ENCODE measurements around the gene GP1BB.

The GP1BB gene

DNA sequence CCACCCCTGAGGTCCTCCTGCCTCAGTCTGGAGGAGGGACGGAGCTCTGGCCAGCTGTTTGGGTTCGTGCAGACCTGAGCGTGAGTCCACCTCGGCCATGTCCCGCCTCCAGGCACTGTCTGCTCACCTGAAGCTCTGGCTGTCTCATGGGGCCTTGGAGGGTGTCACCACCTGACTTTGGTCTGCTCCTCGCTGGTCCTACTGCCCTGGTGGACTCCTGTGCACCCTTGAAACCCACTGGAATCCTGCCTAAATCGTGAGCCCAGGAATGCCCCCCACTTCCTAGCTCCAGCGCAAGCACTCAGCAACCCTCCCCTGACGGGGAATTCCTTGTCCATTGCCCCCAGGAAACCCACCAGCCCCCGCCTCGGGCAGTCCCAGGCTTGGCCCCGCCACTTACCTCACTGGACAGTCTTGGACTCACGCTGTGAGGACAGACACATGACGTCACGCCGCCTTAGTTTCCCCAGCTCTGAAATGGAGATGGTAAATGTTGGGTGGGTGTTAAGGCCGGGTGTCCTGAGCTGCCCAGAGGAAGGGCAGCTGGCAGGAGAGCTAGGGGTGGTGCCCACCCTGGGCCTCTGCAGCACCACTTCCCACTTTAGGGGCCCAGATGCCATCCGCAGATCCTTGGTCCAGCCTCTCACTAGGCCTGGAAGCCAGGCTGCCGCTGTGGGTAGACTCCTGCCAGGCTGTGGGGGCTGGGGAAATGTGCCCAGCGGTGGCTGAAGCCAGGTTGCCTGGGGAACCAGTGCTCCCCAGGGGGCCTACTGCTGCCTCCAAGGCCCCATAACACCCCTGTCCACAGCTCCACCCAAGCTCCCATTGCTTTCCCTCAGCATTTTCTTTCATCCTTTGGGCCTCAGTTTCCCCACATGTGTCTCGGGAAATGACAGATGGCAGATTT lies 19.1 kb downstream of the GP1BB start:
- intact Hi-C loops (cut with micrococcal nuclease): no loop called here
- no peak overlapping the region for H3K4me3 Mint-ChIP-seq
- no peak overlapping the region for H3K27ac Mint-ChIP-seq
- no peaks in the 10 kb centered on the region for H3K36me3 Mint-ChIP-seq (ENCODE audit: low read depth)
- H3K4me1 Mint-ChIP-seq (ENCODE audit: low read depth): no peaks in the 10 kb centered on the region
- no peaks in the 10 kb centered on the region for H3K27me3 Mint-ChIP-seq
- no peaks in the 10 kb centered on the region for H3K9me3 Mint-ChIP-seq

DNA sequence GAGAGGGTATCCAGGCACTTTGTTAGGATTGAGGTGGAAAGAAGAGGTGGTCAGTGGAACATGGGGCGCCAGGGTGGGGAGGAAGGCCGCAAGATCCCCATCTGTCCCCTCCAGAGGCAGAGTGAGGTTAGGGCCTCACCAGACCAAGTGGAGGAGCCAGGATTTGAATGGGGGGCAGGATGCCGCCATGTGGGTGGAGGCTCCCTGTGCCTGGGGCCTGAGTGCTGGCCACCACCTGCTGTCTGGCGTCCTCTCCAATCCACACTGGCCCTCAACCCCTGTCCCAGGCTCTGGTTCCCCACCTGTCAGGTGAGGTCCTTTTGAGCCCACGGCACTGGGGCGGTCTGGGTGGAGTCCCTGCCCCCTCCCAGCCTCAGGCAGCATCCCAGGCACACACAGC lies 19.7 kb downstream of the GP1BB start:
- Mint-ChIP-seq H3K9me3 (no peaks in the 10 kb centered on the region), H3K27me3 (no peaks in the 10 kb centered on the region), H3K4me3 (no peak overlapping the region), H3K4me1 (ENCODE audit: low read depth) (no peaks in the 10 kb centered on the region), H3K36me3 (ENCODE audit: low read depth) (no peaks in the 10 kb centered on the region), H3K27ac (no peak overlapping the region)
- intact Hi-C loops (cut with micrococcal nuclease): no loop called here

DNA sequence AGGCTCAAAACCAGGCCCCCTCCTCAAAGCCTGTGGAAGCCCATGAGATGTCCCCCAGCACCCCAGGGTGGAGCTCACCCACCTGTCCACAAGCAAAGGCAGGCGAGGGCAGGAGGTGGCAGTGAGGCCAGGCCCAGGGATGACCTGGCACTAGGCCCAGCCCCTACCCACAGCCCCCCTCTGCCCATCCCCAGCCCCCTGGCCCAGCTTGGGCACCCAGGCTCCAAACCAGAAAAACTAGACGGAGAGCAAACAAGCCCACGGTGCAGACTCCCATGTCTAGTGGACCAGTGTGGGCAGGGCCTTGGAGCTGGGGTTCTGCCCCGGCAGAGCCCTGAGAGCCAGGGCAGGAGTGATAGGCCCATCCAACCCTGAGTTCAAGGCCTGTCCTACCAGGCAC lies 20.3 kb downstream of the GP1BB start:
- intact Hi-C loops (cut with micrococcal nuclease): no loop called here
- H3K36me3 Mint-ChIP-seq (ENCODE audit: low read depth): no peaks in the 10 kb centered on the region
- H3K27me3 Mint-ChIP-seq: no peaks in the 10 kb centered on the region
- no peaks in the 10 kb centered on the region for H3K4me1 Mint-ChIP-seq (ENCODE audit: low read depth)
- no peak overlapping the region for H3K27ac Mint-ChIP-seq
- no peak overlapping the region for H3K4me3 Mint-ChIP-seq
- no peaks in the 10 kb centered on the region for H3K9me3 Mint-ChIP-seq

DNA sequence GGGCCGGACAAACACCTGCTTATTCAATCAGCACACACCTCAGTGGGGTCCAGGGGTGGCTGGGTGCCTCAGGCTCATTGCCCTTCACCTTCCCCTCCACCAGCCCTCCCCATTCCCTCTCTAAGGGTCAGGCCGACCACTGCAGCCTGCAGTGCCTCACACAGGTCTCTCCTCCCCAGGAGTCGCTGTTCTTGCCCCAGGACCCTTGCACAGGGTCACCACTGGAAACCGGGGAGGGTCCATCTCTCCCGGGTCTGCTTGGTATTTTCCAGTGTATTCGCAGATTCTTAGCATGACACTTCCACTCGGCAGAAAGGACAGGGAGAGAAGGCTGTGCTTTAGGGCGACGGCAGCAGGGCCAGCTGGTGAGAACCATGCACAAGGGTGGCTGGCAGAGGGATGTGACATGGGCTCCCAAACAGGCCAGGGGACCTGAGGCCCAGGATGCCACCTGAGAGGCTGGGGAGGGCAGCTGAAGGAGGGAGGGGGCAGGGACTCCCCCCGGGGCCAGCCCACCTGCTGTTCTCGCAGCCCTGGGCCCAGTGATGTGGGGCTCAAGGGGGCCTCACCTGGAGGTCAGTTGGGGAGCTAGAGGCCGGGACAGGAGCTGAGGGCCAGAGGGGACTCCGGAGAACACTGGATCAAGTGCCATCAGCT lies 21.1 kb downstream of the GP1BB start:
- H3K36me3 Mint-ChIP-seq (ENCODE audit: low read depth): no peaks in the 10 kb centered on the region
- no peaks in the 10 kb centered on the region for H3K4me1 Mint-ChIP-seq (ENCODE audit: low read depth)
- no peak overlapping the region for H3K4me3 Mint-ChIP-seq
- H3K27me3 Mint-ChIP-seq: peaks cover 5% of the 10 kb centered on the region
- H3K27ac Mint-ChIP-seq: no peak overlapping the region
- H3K9me3 Mint-ChIP-seq: no peaks in the 10 kb centered on the region
- intact Hi-C loops (cut with micrococcal nuclease): no loop called here

DNA sequence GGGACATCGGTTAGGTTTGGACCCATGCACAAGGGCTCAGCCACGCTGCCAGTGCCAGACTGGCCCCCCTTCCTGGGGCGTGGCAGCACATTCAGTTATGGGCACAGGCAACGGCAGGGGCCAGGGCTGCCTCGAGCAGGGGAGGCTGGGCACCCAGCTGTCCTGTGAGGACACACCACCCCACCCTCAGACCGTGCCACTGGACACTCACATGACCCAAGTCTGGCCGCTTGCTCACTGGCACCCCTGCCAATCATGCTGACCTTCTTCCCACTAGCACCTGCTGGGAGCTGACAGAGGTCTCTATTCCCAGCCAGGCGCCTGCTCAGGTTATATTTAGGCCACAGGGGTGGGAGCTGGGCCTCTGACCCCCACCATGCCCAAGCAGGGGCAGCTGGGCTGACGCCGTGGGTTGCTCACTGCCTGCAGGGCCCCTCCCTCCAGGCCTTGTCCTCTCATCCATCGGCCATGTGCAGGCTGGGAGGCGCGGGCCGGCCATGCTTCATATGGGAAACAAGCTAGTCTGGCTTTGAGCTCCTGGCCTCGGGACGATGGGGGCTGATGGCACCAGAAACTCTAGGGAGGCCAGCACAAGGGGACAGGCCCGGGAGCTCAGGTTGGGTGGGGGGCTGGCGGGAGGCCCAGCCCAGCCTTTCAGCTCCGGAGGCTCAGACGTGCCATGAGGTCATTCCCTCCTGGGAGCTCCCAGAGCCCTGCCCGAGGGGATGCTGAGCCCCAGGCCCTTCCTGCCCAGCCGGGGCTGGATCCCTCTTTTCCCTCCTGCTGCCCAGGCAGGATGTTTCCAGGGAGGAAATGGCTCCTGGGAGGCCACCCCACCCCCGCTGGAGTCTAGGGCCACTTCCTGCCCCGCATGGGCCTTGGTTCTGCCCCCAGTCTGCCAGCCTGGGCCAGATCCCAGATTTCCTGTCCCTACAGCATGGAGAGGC lies 22.1 kb downstream of the GP1BB start:
- H3K27ac Mint-ChIP-seq: no peak overlapping the region

DNA sequence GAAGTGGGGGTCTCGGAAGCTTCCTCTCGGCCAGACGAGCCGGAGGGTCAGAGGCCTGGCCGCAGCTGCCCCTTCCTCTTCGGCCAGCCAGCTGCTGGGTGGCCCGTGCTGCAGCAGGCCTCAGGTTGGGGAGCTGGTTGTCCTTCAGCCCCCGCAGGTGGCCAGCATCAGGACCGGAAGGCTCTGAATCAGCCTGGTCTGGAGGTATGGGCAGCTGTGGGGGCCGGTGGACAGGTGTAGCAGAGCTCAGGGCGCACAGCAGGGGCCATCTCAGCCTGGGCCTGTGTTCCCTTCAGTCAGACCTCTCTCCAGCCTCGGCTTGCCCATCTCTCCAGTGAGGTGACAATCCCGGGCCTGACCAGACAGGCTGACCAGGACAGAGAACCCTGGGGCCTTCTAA lies 23.4 kb downstream of the GP1BB start:
- Mint-ChIP-seq H3K27ac (no peak overlapping the region), H3K4me1 (ENCODE audit: low read depth) (no peaks in the 10 kb centered on the region), H3K9me3 (no peaks in the 10 kb centered on the region), H3K4me3 (no peak overlapping the region), H3K36me3 (ENCODE audit: low read depth) (no peaks in the 10 kb centered on the region), H3K27me3 (peaks cover 15% of the 10 kb centered on the region)
- intact Hi-C loops (cut with micrococcal nuclease): no loop called here

More for the DNA sequence above, 22.1 kb downstream of the GP1BB start:
- Mint-ChIP-seq H3K4me1 (ENCODE audit: low read depth) (no peaks in the 10 kb centered on the region), H3K4me3 (no peak overlapping the region), H3K36me3 (ENCODE audit: low read depth) (no peaks in the 10 kb centered on the region), H3K9me3 (no peaks in the 10 kb centered on the region), H3K27me3 (peaks cover 6% of the 10 kb centered on the region)
- intact Hi-C loops (cut with micrococcal nuclease): no loop called here

DNA sequence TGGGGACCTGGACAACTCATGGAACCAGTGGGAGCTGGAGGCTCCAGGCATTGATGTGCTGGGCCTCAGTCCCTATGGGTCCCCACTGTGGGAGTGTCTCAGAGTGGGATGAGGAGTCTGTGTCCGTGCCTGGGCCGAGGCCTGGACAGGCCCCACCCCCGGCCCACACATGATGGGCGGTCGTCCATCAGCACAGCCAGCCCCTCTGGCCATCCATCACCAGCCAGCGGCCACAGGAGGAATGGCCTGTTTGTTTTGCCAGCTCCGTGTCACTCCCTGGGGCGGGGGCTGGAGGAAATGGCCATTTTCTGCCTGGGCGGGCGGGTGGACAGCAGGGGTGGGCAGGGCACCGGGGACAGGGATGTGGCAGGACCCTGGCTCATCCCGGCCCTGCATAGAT lies 24.2 kb downstream of the GP1BB start:
- Mint-ChIP-seq H3K4me1 (ENCODE audit: low read depth) (no peaks in the 10 kb centered on the region), H3K4me3 (no peak overlapping the region), H3K9me3 (no peaks in the 10 kb centered on the region), H3K27me3 (peaks cover 22% of the 10 kb centered on the region), H3K36me3 (ENCODE audit: low read depth) (no peaks in the 10 kb centered on the region), H3K27ac (no peak overlapping the region)
- intact Hi-C loops (cut with micrococcal nuclease): no loop called here

DNA sequence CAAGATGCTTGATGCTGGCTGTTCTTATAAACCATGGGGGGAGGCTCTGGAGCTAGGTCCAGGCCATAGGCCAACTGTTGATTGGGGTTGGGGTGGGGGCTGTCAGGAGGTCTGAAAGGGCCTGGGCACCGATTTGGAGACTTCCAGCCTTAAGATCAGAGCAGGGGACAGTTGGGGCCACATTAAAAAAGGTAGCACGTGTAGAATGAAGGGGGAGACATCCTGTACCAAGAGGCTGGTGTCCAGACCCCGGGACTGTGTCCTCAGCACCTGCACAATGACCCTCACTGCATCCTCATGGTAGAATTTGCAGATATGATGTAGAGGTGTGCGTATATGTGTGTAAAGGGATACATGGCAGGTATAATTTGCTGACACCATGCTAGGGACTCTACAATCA lies 24.8 kb downstream of the GP1BB start:
- H3K9me3 Mint-ChIP-seq: no peaks in the 10 kb centered on the region

DNA sequence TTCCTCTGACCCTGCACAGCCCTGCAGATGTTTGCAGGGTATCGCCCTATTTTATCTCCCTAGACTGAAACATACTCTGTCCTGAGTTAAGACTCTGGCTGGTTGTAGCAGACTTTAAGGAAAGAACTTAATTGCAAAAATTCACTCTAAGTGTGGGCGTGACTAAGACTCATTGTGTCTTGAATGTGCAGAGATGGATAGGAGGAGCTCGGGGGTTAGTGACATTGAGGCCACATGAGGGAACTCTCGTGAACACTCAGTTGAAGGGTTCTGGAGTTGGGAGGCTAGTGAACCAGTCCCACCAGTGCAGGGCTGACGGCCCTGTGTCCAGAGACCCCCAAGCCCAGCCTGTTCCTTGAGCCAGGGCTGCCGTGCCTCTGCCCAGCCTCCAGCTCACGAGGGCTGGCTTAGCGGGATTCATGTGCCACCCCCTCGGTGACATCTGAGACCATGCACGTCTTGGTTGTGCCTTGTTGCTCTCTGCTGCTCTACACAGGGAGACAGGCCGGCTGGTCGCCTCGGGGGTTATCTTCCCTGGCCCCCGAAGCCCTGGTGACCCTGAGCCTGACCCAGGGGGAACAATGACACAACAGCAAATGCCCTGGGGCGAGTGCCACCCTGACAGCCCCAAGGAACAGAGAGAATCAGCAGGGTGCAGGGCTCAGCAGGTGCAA lies 25.8 kb downstream of the GP1BB start:
- no peak overlapping the region for H3K4me3 Mint-ChIP-seq
- peaks cover 38% of the 10 kb centered on the region for H3K27me3 Mint-ChIP-seq

More for the DNA sequence above, 24.8 kb downstream of the GP1BB start:
- no peaks in the 10 kb centered on the region for H3K36me3 Mint-ChIP-seq (ENCODE audit: low read depth)
- H3K4me1 Mint-ChIP-seq (ENCODE audit: low read depth): no peaks in the 10 kb centered on the region
- peaks cover 28% of the 10 kb centered on the region for H3K27me3 Mint-ChIP-seq
- H3K4me3 Mint-ChIP-seq: no peak overlapping the region
- H3K27ac Mint-ChIP-seq: no peak overlapping the region
- intact Hi-C loops (cut with micrococcal nuclease): no loop called here

DNA sequence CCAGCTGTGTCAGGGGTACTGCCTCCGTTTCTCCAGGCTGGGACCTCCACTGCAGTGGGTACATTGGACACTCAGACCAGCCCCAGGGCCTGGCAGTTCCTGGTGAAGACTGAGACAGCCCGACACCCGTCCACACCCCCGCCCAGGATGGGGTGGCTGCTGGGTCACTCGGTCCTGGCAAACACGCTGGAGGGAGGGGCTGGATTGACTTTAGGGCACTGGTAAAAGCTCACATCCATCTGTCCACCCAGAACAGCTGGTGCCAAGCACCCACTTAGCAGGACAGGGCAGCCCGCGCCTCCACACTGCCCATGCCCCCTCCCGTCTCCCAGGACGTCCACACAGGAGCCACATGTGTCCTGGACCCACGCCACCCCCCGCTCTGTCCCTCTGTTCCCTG lies 26.5 kb downstream of the GP1BB start:
- no peaks in the 10 kb centered on the region for H3K9me3 Mint-ChIP-seq
- no peak overlapping the region for H3K27ac Mint-ChIP-seq
- H3K27me3 Mint-ChIP-seq: peaks cover 46% of the 10 kb centered on the region
- no peaks in the 10 kb centered on the region for H3K36me3 Mint-ChIP-seq (ENCODE audit: low read depth)
- H3K4me3 Mint-ChIP-seq: no peak overlapping the region
- intact Hi-C loops (cut with micrococcal nuclease): no loop called here
- H3K4me1 Mint-ChIP-seq (ENCODE audit: low read depth): no peaks in the 10 kb centered on the region

More for the DNA sequence above, 25.8 kb downstream of the GP1BB start:
- Mint-ChIP-seq H3K36me3 (ENCODE audit: low read depth) (no peaks in the 10 kb centered on the region), H3K9me3 (no peaks in the 10 kb centered on the region), H3K4me1 (ENCODE audit: low read depth) (no peaks in the 10 kb centered on the region), H3K27ac (no peak overlapping the region)
- intact Hi-C loops (cut with micrococcal nuclease): no loop called here

DNA sequence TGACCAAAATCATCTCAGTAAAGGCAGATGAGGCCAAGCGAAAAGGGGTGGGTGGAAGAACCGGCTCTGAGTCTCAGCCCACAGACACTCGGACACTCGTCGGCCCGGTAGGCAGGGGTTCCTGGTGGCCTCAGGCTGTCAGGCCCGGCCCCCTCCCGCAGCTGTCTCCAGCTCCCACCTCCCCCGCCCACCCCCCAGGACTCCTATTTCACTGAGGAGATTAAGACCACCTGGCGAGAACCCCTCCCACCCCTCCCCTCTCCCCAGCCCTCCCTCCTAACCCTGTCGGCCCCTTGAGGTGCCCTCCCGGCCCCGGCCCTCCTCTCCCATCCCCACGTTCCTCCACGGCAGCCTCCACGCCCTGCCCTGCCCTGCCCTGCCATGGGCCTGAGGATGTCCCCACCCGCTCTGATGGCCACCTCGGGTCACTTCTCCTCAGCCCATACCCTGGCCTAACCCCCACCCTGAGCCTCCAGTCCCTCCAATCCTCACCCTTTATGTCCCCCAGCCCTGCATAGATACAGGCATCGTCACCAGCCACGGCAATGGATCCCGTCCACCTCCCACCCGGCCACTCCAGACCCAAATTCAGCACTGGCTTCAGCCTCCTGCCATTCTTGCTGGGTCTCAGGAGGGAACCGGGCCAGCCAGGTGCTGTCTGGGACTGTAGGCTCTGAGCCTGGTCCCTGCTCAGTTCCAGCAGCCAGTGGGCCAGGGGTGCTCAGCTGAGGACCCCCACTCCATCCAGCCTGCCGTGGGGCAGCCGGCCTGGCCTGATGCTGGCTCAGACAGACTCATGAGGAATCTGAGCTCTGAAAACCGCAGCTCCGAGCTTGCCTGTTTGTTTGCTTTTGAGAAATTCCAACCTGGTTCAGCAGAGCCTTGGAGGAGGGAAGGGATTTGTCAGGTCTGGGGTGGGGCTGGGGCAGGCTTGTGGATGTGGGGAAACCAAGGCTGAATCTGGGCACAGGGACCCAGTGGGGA lies 27.5 kb downstream of the GP1BB start:
- no peaks in the 10 kb centered on the region for H3K9me3 Mint-ChIP-seq
- H3K27me3 Mint-ChIP-seq: peaks cover 54% of the 10 kb centered on the region
- H3K4me3 Mint-ChIP-seq: no peak overlapping the region
- no peak overlapping the region for H3K27ac Mint-ChIP-seq
- peaks cover 3% of the 10 kb centered on the region for H3K4me1 Mint-ChIP-seq (ENCODE audit: low read depth)
- intact Hi-C loops (cut with micrococcal nuclease): no loop called here
- no peaks in the 10 kb centered on the region for H3K36me3 Mint-ChIP-seq (ENCODE audit: low read depth)

DNA sequence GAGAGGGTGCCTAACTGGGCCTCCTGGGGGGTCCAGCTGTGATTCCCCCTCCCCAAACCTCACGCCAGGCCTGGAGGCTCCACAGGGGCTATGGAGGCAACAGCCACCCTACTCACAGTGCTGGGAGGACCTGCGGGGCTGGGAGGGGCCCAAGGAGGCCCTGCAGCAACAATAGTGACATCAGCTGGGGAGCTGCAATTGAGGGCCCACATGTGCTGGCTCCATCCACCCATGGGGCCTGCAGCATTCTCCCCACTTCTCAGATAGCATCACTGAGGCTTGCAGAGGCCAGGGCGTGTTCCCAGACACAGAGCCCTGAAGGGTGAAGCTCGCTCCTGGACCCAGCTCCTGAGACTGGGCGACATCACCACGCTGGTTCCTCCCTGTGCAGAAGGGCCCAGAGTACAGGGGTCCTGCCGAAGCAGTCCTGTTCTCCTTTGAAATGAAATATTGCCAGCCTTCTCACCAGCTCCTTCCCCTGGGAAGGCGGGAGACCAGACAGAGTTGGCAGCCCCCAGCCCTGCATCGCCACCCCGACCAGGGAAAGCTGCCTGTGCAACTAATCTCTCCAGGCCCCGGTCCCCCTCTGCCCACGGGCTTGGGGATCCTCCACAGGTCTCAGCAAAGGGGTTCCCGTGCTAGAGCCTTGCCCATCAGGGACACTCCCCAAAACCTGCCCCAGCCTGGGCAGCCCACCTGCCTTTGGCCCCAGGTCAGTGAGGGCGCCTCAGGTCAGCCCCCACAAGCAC lies 28.3 kb downstream of the GP1BB start:
- no peak overlapping the region for H3K27ac Mint-ChIP-seq
- peaks cover 63% of the 10 kb centered on the region for H3K27me3 Mint-ChIP-seq
- H3K9me3 Mint-ChIP-seq: no peaks in the 10 kb centered on the region
- no peaks in the 10 kb centered on the region for H3K36me3 Mint-ChIP-seq (ENCODE audit: low read depth)
- peaks cover 11% of the 10 kb centered on the region for H3K4me1 Mint-ChIP-seq (ENCODE audit: low read depth)
- intact Hi-C loops (cut with micrococcal nuclease): no loop called here
- H3K4me3 Mint-ChIP-seq: no peak overlapping the region

Measured in dendritic cell treated with granulocyte-macrophage colony-stimulating factor and Interleukin-4, amounts not matched to agents 40 ng/mL and 50 ng/mL, for 4 days (primary cell).